Common myeloid progenitor, CD34-positive (primary cell): Measurements from ENCODE around the gene CLDN9.
A peak's percentile ranks its signal among the peaks of the same experiment; 100 is the strongest.

ENCODE experiments used
- CTCF ChIA-PET: fragments of 350-600 bp; sonication (Branson Sonifier 250); formaldehyde crosslinking; loops from one replicate; lab custom pipeline; 2021; ENCODE audit warnings: antibody characterized with exemption; lab: Charles Lee
- POLR2A ChIA-PET: fragments of 350-600 bp; sonication (Branson Sonifier 250); formaldehyde crosslinking; loops from one replicate; lab custom pipeline; 2021; ENCODE audit warnings: antibody characterized with exemption; lab: Charles Lee
- DNase-seq, 3 donors: peaks; one replicate each; pipeline versions ENCODE4 v3.0.0 to v3.0.0-alpha.2; 2013
- H3K27ac ChIP-seq, 2 experiments: 1 replicate in 1 of 2; 2 replicates in 1 of 2; pipeline ENCODE4 v1.7.0; 2013; ENCODE audit warnings: inconsistent platforms in 2 of 2, low read length in 2 of 2, mild to moderate bottlenecking in 2 of 2, low read depth in 1 of 2, moderate library complexity in 1 of 2; ENCODE audit not compliant: severe bottlenecking in 2 of 2, insufficient read depth in 1 of 2, poor library complexity in 1 of 2
- H3K27me3 ChIP-seq, 5 experiments: replicated peaks in 2 of 5; 1 replicate in 3 of 5; 2 replicates in 2 of 5; pipeline versions ENCODE4 v1.6.1 to v1.7.0; 2013; ENCODE audit warnings: low read length in 4 of 5, mild to moderate bottlenecking in 2 of 5, moderate library complexity in 2 of 5, inconsistent platforms in 1 of 5; ENCODE audit not compliant: insufficient read depth in 5 of 5, control insufficient read depth in 4 of 5
- H3K36me3 ChIP-seq, 4 experiments: 1 replicate in 2 of 4; 2 replicates in 2 of 4; pipeline versions ENCODE4 v1.6.1 to v1.7.0; 2013; ENCODE audit warnings: low read length in 3 of 4, control low read depth in 1 of 4, mild to moderate bottlenecking in 1 of 4; ENCODE audit not compliant: control insufficient read depth in 4 of 4, insufficient read depth in 4 of 4
- H3K4me1 ChIP-seq, 4 experiments: 1 replicate in 3 of 4; 2 replicates in 1 of 4; pipeline versions ENCODE4 v1.6.1 to v1.7.1; 2013; ENCODE audit warnings: low read length in 3 of 4, mild to moderate bottlenecking in 3 of 4, control low read depth in 1 of 4, inconsistent platforms in 1 of 4, moderate library complexity in 1 of 4; ENCODE audit not compliant: control insufficient read depth in 4 of 4, insufficient read depth in 4 of 4; ENCODE audit errors: control extremely low read depth in 1 of 4
- H3K4me3 ChIP-seq, 7 experiments: 1 replicate in 4 of 7; 2 replicates in 3 of 7; pipeline versions ENCODE4 v1.5.1 to v1.7.0; 2013; ENCODE audit warnings: mild to moderate bottlenecking in 7 of 7, low read length in 6 of 7, moderate library complexity in 6 of 7, inconsistent platforms in 2 of 7, low read depth in 2 of 7, control low read depth in 1 of 7; ENCODE audit not compliant: insufficient read depth in 4 of 7, control insufficient read depth in 1 of 7; ENCODE audit errors: extremely low read depth in 1 of 7
- H3K9me3 ChIP-seq, 5 experiments: 1 replicate in 4 of 5; 2 replicates in 1 of 5; pipeline versions ENCODE4 v1.6.1 to v1.7.1; 2013; ENCODE audit warnings: low read length in 4 of 5, mild to moderate bottlenecking in 2 of 5, inconsistent platforms in 1 of 5, low read depth in 1 of 5, moderate library complexity in 1 of 5; ENCODE audit not compliant: control insufficient read depth in 4 of 5, insufficient read depth in 2 of 5; ENCODE audit errors: control extremely low read depth in 1 of 5
- WGBS: methylation state at CpG from one replicate; pipeline ENCODE4 v1.1.5; 2013; ENCODE audit not compliant: insufficient coverage; 5-methylcytosine and 5-hydroxymethylcytosine counted together

CLDN9 gene

GRCh38 chr16:3035289-3035971 is 22.7 kb downstream of the CLDN9 start:
- 39% methylated on average over 18 of the region's 19 CpGs for WGBS
- DNase-seq = no peak
- CTCF ChIA-PET = interaction anchor here (1.0 to 12.5 kb wide), 9 partner anchors 6 to 99 kb away, joined by 3 to 197 read pairs (median 87); partner anchors contain the start of genes BICDL2, CLDN6, HCFC1R1 and MMP25
- no peak overlapping the region for H3K4me3 ChIP-seq
- POLR2A ChIA-PET = no interaction called here
- peaks cover 7 to 98% (median 47%) of the 10 kb centered on the region in 5 experiments for H3K27me3 ChIP-seq
- H3K9me3 ChIP-seq = no peaks in the 10 kb centered on the region
- no peak overlapping the region for H3K27ac ChIP-seq
- no peaks in the 10 kb centered on the region for H3K36me3 ChIP-seq
- H3K4me1 ChIP-seq = peaks cover 0 to 13% (median 3%) of the 10 kb centered on the region in 4 experiments

DNA sequence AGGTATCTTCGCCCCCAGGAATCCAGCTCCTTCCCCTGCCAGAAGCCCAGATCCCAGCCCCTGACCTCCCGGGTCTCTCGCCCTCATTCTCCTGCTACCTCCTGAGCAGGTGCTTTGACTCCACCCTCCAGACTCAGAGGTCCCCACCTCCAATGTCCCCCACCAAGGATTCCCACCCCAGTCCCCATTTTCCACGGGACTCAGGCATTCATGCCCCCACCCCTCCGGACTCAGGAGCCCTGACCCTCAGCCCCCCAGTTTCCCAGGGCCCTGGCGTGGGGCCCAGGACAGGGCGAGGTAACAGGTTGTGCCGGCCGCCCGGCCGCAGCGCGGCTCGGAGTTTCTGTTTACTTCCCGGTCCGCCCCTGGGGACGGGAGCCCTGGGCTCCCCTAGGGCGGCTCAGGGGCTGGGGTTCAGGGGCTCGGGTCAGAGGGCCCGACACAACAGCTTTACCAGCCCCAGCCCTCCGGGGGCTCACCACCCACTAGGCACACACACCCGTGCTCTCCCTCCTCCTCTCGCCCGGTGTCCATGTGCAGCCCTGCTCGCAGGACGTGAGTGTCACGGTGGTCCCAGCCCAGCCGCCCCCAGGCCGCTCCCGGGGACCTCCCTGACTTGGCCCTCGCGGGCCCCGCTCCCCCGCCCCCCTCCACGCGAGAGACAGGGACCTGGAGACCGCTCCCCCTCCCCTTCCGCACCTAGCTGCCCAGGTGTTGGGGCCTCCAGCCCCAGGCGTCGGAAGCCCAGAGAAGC is 23.4 kb downstream of the CLDN9 start:
- WGBS = 4% methylated on average over 35 of the region's 40 CpGs
- Histone ChIP-seq H3K27ac (no peak overlapping the region), H3K36me3 (no peaks in the 10 kb centered on the region), H3K9me3 (no peaks in the 10 kb centered on the region), H3K27me3 (peaks cover 7 to 96% (median 46%) of the 10 kb centered on the region in 5 experiments), H3K4me3 (peak overlapping the region in 3 of 7 experiments; percentile 11 to 28 (median 19)), H3K4me1 (peaks cover 0 to 13% (median 3%) of the 10 kb centered on the region in 4 experiments)
- DNase-seq = no peak
- ChIA-PET CTCF (interaction anchor here (1.0 to 12.5 kb wide), 7 partner anchors 5 to 93 kb away, joined by 3 to 197 read pairs (median 100); partner anchors contain the start of genes BICDL2, CLDN6, HCFC1R1 and MMP25), POLR2A (no interaction called here)

GRCh38 chr16:3036726-3037315 is 24.1 kb downstream of the CLDN9 start, which contains the start of gene BICDL2:
Gene BICDL2, minus strand, starts transcription at chr16:3036944. Its CDS starts 1,448 bp downstream, at chr16:3035496.
- WGBS = 6% methylated on average over 38 of the region's 44 CpGs
- H3K4me3 ChIP-seq = peak within 1 kb of the TSS in 3 of 7 experiments; percentile 11 to 28 (median 19)
- H3K4me1 ChIP-seq = peaks cover 0 to 13% (median 3%) of the 10 kb centered on the region in 4 experiments
- peaks cover 7 to 96% (median 46%) of the 10 kb centered on the region in 5 experiments for H3K27me3 ChIP-seq
- no peak for DNase-seq
- no peaks in the 10 kb centered on the region for H3K36me3 ChIP-seq
- H3K27ac ChIP-seq = no peak within 1 kb of the TSS
- ChIA-PET CTCF (interaction anchor here (1.5 to 12.5 kb wide), 3 partner anchors 6 to 92 kb away, joined by 3 to 197 read pairs (median 141); no protein-coding TSS in a partner anchor), POLR2A (no interaction called here)
- H3K9me3 ChIP-seq = no peaks in the 10 kb centered on the region

GRCh38 chr16:3038256-3038655 is 25.5 kb downstream of the CLDN9 start:
- H3K27me3 ChIP-seq = peaks cover 7 to 96% (median 39%) of the 10 kb centered on the region in 5 experiments
- ChIA-PET POLR2A (interaction anchor here (0.5 kb wide), 1 partner anchor 25 kb away, joined by 3 read pairs; no protein-coding TSS in a partner anchor), CTCF (interaction anchor here (1.3 to 10.0 kb wide), 6 partner anchors 8 to 91 kb away, joined by 3 to 141 read pairs (median 5); no protein-coding TSS in a partner anchor)
- H3K36me3 ChIP-seq = no peaks in the 10 kb centered on the region
- WGBS = 55% methylated on average over 7 of the region's 11 CpGs
- no peak overlapping the region for H3K27ac ChIP-seq
- peaks cover 0 to 13% (median 3%) of the 10 kb centered on the region in 4 experiments for H3K4me1 ChIP-seq
- H3K4me3 ChIP-seq = no peak overlapping the region
- H3K9me3 ChIP-seq = no peaks in the 10 kb centered on the region
- no peak for DNase-seq

GRCh38 chr16:3038896-3039295 is 26.2 kb downstream of the CLDN9 start:
- WGBS = 69% methylated on average over 3 of the region's 5 CpGs
- Histone ChIP-seq H3K27me3 (peaks cover 7 to 96% (median 38%) of the 10 kb centered on the region in 5 experiments), H3K4me1 (peaks cover 0 to 13% (median 3%) of the 10 kb centered on the region in 4 experiments), H3K9me3 (no peaks in the 10 kb centered on the region), H3K27ac (no peak overlapping the region), H3K36me3 (no peaks in the 10 kb centered on the region), H3K4me3 (no peak overlapping the region)
- no peak for DNase-seq
- POLR2A ChIA-PET = interaction anchor here (0.5 kb wide), 1 partner anchor 25 kb away, joined by 3 read pairs; no protein-coding TSS in a partner anchor
- CTCF ChIA-PET = interaction anchor here (0.6 to 10.0 kb wide), 8 partner anchors 8 to 86 kb away, joined by 3 to 141 read pairs (median 4); no protein-coding TSS in a partner anchor

DNA sequence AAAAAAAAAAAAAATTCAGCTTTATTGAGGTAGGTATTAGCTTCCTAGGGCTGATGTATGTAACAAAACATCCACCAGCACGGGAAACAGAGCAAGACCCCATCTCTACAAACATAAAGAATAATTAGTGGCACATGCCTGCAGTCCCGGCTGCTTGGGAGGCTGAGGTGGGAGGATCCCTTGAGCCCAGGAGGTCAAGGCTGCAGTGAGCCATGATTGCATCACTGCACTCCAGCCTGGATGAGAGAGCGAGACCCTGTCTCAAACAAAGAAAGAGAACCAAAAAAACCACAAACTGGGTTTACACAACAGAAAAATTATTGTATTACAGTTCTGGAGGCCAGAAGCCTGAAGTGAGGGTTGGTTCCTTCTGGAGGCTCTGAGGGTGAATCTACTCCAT is 29.7 kb downstream of the CLDN9 start:
- ChIA-PET CTCF (interaction anchor here (0.8 to 10.0 kb wide), 3 partner anchors 9 to 39 kb away, joined by 3 to 141 read pairs (median 4); no protein-coding TSS in a partner anchor), POLR2A (no interaction called here)
- peaks cover 0 to 19% (median 18%) of the 10 kb centered on the region in 4 experiments for H3K4me1 ChIP-seq
- peaks cover 11 to 95% (median 39%) of the 10 kb centered on the region in 5 experiments for H3K27me3 ChIP-seq
- no peak overlapping the region for H3K4me3 ChIP-seq
- no peaks in the 10 kb centered on the region for H3K36me3 ChIP-seq
- WGBS = 83% methylated on average over 1 of the region's 3 CpGs
- no peaks in the 10 kb centered on the region for H3K9me3 ChIP-seq
- DNase-seq = no peak
- no peak overlapping the region for H3K27ac ChIP-seq
